ELR (cell line): ENCODE data around the gene SMARCB1.

ENCODE experiments used
- DNase-seq: peaks from one replicate; pipeline ENCODE4 v3.0.0-alpha.2; 2015; ENCODE audit warnings: low read depth

The SMARCB1 gene

DNA sequence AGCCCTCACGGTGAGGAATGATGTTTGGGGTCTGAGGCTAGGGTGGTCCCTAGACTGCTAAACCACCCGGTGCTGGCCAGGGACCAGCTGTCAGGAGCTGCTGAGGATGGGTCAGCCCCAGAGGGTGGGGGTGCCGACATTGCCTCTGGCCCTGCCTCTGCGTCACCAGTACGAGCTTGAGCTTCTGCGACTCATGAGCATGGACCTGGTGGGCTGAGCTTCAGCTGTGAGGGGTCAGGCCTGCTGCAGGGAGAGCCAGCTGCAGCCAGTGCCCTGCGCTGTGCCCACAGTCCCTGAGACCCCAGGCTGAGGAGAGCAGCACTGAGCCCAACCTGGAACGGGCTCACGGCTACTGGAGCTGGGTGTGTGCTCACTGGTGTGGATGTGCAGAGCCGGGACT is 45.0 kb downstream of the SMARCB1 start:
- DNase-seq: no peak

DNA sequence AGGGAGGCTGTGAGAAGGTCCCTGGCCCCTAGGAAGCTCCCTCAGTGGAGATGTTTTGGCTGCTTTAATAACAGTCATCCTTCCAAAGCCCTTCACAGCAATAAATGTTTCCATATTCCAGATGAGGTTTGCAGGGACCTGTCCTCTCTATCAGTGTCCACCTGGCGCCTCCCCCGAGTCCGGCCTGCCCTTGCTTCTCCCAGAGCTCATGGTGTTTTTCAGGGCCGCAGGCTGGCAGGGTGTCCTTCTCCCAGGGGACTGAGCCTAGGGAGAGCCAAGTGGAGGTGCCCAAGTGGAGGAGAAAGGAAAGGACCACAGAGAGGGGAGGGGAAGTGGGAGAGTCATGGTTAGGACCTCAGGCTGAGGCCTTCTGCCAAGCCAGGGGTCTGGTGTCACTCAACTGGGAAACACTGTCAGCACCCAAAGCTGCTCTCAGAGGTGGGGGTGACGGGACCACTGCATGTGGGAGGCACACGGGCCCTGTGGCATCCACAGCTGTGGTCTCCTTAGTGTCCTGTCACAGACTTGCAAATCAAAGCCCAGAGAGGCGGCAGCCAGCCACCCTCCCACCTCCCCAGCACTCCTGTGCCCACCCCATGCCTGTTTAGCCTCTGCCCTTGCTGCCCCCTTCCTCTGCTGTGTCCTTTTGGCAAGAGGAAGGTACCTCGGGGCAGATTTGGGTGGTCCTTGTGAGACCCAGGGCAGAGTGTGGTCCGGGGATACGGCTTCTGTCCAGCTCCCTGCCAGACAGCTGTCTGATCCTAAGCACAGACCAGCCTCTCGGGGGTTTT is 45.7 kb downstream of the SMARCB1 start:
- DNase-seq: no peak

DNA sequence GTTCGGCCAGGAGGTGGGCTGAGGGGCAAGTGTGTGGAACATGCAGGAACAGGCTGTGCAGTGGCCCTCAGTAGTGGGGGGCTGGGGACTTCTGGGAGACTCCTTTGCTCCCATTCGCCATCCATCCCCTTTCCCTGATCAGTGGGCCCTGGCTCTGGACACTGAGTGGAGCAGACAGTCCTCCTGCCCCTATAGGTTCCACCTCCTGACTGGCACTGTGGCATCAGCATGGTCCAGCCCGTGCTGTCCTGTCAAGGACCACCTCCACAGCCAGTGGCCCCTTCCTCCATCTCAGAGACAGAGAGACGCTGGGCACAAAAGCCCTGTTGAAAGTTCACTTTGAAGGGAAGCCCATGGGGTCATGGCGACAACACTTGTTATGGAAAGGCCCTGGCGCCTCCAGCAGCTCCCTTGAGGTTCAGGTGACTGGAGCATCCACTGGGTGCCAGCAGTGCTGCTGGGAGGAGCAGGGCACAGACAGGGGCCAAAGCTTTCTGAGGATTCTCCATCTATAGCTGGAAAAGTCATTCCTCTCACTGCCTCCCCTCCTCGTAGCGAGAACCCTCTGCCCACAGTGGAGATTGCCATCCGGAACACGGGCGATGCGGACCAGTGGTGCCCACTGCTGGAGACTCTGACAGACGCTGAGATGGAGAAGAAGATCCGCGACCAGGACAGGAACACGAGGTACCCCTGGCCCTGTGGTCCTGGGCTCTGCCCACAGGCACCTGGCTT is 46.4 kb downstream of the SMARCB1 start:
- DNase-seq: no peak

DNA sequence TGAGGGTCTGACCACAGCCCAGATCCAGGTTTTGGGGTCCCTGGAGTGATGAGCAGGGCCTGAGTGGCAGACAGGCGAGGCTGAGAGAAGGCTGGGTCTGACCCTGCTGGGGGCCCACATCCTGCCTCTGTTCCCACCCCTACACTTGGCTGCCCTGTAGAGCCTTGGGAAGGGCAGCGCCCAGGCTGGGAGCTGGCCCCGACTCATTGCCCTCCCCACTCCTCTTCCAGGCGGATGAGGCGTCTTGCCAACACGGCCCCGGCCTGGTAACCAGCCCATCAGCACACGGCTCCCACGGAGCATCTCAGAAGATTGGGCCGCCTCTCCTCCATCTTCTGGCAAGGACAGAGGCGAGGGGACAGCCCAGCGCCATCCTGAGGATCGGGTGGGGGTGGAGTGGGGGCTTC is 47.1 kb downstream of the SMARCB1 start:
- DNase-seq: no peak

DNA sequence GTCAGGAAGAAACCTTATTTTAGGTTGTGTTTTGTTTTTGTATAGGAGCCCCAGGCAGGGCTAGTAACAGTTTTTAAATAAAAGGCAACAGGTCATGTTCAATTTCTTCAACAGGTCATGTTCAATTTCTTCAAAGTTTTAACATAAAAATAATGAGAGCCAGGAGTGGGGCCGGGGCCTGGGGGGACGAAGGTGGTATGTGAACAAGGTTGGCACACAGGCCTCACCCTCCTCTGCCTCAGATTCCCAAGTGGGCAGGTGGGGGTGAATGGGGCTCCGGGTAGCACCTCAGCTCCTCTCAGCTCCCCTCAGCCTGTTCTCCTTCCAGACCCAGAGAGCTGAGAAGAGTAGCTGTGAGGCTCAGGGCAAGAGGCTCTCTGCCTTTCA is 47.6 kb downstream of the SMARCB1 start:
- DNase-seq: no peak

DNA sequence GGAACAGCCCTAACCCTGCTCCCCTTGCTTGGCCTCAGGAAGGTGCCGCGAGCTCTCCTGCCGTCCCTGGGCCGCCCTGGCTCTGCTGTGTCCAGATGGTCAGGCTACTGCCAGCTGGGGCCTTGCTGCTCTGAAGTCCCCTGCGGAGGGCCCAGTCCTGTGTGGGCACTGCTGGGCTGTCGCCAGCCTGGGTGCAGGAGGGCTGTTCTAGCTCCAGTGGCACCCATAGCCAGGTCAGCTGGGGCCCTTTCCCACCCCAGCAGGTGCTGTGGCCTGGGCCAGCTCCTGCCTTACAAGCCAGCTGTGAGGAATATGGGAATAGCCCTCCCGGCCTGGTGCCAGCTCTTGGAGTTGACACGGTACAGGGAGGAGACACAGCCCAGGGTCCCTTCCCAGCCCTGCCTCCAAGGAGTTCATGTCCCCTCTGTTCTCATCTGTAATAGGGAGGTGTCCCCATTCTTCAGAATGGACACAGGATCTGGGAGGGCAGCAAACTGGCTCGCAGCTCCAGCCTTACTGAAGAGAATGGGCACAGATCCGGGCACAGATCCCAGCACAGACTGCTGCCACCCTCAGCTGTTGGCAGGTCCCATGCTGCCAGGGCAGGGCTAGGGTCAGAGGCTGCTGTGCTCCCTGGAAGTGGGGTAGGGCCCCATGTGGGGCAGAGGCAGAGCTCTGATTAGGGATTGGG is 48.2 kb downstream of the SMARCB1 start:
- no peak for DNase-seq

DNA sequence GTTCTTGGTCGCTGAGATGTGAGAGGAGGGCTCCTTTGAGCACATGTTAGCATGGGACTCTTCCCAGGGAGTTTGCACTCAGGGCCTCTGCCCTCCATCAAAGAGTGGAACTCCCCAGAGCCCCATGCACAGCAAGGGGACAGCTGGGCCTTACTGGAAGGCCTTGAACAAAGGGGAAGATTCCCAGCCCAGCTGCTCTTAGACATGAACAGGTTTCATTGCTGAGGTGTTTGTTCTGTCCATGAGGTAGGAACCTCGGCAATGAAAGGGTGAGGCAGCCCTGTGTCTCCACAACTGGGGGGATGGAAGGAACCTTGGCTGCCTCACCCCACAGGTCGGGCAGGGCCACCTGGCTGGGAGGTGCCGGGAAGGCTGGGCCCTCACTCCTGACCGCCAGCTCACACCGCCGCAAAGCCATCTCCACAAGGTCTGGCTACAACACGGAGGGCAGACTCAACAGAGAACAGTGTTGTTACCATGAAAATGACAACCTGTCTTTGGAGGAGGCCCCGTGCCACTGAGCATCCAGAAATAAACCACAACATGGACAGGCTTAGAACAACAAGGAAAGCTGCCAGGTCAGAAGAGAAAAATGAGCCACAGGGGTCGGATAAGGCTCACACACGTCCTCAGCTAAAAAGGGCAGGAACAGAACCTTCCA is 48.8 kb downstream of the SMARCB1 start:
- no peak for DNase-seq

DNA sequence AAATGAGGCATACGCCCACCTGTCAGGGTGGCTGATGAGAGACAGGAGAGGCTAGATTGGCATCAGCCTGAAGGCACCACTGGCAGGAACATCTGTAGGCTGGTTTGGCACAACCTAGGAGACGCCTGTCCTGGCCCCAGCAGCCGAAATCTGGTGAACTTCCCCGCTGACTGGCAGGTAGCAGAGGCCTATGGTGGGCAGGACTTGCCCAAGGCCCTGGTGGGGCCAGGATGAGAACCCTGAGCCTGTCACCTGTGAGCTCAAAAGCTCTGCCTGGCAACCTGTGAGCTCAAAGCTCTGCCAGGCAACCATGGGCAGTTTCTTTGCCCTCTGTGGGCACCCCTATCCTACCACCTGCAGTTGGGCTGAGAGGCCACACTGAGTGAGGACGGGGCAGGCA is 49.5 kb downstream of the SMARCB1 start:
- no peak for DNase-seq

DNA sequence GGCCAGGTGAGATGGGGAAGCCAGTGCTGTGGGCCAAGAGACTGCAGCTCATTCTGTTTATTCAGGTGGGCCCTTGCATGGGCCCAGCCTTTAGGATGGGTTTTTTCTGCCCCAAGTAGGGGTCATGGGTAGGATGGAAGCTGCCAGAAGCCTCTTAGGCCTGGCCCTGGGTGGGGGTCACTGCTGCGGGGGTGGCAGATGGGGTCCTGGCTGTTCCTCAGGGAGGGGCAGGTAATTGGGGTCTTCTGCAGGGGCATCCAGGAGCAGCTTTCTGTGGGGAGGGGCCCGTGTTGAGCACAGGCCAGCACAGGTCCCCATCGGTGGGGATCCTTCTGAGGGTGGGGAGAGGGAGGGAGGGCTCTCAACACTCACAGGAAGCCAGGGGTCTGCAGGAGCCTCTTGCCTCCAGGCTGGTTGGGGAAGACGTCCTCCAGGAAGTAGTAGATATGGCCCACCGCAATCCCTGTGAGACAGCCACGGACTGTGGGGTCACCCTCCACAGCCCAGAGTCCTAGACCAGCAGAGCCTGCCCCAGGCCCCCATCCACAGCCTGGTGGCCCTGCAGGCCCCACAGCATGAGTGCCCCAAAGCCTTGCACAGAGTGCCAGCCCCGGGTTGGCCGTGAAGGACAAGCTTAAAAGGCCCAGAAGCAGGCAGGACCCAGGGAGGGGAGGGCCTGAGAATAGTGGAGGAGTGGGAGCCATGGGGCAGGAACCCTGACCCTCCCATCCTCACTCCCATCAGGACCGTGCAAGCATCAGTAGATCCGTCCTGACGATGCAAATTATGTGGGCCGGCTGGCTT is 50.1 kb downstream of the SMARCB1 start:
- no peak for DNase-seq

DNA sequence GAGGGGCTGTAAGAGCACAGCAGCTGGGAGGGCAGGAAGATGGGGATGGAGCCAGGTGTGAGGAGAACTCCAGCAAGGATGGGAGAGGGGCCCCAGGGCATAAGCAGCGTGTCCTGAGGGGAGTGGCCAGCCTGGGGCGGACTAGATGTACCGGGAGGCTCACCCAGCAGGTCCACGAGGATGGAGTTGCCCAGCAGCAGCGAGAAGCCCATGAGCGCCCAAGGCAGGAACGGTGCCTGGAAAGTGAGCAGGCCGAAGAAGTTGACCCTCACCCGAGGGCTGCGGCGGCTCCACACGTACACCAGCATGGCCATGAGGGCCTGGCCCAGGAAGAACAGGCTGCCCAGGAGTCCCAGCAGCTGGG is 50.7 kb downstream of the SMARCB1 start:
- no peak for DNase-seq

DNA sequence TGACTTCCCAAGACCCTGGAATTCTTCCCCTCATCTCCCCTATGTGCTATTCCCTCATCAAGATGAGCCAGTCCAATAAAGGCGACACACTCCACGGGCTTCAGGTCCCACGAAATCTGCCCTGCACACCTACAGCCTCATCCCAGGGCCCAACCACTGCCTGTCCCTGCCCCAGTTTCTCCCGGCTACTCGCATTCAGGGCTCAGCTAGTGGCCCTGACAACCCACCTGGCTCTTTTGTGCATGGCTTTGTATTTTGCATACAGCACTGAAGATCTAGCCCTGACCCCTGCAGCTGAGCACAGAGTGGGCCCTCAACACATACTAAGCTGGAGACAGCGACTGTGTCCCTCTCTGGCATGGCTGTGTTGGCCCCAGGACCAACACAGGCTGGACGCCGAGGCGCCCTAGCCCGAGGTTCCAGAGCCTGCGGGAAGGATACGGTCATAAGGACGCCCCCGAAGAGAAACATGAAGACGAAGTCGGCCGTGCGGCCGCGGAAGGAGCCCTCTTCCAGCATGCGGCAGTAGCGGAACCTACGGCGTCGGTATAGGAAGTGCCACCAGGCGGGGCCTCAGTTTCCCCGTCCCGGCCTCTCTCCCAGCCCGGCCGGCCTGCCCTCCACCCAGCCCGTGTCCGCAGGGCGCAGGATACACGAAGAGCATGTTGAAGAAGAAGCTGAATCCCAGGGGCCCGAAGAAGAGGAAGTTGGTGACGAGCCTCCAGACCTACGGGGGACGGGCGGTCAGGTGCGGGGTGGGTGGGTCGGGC is 51.3 kb downstream of the SMARCB1 start:
- DNase-seq: no peak

DNA sequence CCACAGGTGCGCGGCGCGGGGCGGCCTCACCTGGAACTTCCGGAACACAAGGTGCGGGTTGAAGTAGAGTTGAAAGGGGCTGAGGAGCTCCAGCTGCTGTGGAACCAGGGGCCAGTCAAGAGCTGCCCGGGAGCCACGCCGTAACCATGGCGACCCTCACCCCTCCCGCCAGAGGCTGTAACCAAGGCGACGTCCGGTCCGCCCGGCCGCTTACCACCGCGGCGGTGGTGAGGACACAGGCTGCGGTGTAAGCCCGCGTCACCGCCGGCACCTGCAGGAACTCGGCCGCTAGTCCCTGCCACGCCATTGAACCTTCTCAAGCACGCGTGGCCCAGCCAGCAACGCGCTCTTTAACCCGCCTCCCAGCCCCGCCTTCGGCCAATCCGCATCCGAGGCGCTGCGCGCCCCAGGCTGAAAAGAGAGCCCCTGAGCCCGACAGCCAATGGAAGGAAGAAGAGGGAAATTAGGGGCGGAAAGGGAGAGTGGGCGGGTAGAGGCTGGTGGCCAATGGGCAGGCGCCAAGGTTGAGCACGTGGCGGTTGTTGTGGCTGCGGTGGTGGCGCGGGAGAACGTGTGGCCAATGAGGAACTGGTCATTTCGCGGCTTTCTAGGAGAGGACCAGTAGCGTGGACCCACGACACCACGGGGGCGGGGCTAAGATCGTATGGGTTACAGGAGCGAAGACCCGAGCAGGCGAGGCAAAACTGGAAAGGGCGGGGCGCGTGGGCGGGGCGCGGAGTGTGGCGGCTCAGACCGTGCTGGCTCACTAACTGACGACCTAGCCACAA is 52.1 kb downstream of the SMARCB1 start, which contains the start of gene DERL3:
Gene DERL3, minus strand, starts transcription at position 326 of the 788 bp plus-strand sequence. Its CDS starts 19 bp downstream, at position 307.
- DNase-seq: peak; percentile 76

DNA sequence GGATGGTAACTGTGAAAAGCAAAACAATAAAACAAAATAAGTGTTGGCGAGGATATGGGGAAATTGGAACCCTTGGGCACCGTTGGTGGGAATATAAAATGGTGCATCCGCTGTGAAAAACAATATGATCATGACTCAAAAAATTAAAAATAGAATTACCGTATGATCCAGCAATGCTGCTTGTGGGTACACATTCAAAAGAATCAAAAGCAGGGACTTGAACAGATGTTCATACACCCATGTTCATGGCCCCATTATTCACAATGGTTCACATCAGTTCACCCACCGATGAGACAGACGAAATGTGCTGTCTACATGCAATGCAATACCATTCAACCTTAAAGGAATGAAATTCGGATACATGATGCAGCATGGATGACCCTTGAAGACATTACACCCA is 53.3 kb downstream of the SMARCB1 start:
- no peak for DNase-seq

DNA sequence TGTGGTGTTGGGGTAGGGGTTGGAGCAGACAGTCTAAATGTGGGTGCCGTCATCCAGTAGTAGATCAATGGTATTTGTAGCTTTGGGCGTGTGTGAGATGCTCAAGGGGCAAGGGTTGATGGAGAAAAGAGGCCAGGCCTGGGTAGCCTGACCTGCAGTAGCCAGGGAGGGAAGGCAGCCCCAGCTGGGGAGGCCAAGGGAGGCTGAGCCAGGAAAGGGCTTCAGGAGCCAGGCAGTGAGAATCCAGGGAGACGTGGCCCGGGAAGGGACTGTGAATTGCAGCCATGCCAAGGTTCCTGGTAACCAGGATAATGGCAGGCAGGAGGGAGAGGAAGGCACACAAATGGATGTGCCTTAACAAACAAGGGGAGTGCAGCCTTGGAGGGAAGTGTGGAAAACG is 54.5 kb downstream of the SMARCB1 start:
- DNase-seq: no peak

DNA sequence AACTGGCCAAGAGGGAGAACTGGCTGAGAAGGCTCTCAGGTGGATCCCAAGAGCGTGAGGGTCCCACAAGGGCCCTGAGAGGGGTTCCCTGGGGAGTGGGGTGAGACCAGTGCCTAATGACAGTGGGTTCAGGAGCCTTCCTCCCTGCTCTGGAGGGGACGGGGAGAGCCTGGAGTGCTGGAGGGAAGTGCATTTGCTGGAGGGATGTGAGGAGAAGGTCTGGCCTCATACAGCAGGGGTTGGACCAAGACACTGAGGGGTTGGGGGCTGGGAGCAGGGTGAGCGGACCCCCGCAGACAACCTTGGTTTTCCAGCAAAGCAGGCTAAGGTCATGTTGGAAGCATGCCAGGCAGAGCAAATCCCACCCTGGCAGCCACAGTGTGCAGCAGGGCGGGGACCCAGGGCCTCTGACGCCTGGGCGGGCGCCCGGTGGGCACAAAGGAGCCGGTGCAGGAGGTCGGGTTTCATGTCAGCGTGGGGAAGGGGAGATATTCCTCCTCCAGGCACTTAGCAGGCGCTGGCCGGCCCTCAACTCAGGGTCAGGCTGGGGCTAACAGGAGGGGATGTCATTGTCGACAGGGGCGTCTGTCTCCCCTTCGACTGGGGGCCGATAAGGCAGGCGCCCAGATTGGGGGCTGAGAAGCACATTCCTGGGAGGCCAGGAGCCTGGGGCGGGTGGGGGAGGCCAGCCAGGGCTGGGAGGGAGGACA is 55.1 kb downstream of the SMARCB1 start:
- DNase-seq: no peak

DNA sequence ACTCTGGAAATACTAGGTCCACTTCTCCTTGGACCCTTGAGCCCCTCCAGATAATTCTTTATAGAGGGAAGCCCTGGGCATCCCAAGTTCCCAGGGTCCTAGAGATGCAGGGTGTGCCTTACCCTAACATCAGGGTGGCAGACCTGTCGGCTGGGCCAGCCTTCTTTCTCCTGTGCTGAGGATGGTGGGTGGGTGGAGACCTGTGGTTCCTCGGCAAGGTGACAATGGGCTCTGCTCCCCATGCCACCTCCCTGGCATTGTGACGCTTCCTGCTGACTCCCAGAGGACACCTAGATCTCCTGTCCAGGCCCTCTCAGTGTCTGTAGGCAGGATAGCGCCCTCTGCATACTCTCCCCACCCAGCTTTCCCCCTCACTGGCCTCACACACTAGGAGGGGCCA is 55.8 kb downstream of the SMARCB1 start:
- no peak for DNase-seq

DNA sequence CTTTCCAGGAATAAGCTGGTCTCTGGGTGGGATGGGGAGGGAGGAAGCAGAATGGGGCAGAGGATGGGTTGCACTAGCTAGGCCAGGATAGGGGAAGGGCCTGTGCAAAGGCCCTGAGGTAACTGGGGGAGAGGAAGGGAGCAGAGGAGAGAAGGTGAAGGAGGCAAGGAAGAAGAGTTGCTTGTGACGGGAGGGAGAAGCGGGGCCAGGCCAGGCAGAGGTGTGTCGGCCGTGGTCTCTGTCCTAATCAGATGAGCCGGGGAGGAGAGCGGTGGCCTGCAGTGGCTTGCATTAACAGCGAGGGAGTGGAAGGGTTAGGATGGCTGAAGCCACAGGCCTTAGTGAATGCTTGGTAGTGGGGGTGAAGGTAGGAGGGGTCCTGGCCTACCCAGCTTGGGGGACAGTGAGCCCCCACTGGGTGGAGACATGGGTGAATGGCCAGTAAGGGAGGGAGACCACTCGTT is 58.0 kb downstream of the SMARCB1 start:
- DNase-seq: no peak

DNA sequence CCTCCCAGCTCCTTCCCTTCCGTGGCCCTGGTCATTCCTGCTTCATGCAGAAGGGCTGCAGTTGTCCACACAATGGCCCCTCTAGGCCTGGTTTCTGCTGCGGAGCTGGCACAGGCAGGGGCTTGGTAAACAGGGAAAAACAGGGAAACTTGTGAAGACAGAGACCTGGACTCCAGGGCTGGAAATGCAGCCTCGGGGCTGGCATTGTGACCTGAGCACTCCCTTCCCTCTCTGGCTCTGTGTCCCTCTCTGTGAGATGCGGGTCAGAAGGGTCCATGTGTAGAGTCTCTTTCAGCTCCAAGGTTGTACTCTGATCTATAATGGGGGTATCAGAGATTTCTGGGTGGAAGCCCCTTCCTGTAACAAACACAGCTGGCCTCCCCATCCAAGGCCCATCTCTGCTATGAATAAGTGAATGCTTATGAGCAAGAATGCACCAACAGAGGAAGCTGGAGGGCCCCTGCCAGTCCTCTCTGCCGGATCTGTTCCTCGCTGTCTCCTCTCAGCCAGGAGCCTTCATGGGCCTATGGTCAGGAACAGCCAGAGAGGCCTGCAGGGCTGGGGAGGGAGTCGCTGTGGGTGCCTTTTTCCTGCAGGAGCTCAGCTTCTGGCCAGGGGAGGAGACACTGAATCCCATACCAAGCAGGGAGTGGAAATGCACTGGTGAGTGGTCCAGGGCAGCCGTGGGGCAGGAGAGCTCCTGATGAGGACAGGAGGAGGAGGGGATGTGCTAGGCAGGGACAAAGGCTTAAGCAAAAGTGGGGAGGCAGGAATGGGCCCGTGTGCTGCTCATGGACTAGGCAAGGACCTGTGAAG is 58.7 kb downstream of the SMARCB1 start:
- DNase-seq: no peak
